HCT116 (cell line): ENCODE data around the gene CSNK1E. TPM values are rescaled to one million over a fixed set of nuclear protein-coding genes. Genes with fewer than 3 reads are reported as not detected.

ENCODE experiments used
- ATAC-seq: fragments of 200-7000 bp; cut with Tn5 transposase; 2 replicates; pipeline ENCODE4 v1.9.1; 2020; ENCODE audit warnings: mild to moderate bottlenecking, moderate library complexity
- BruUV-seq: library from RNA; stranded (reverse); fragments of 400-500 nt; replicated peaks from 2 replicates; lab custom pipeline; 2021; lab: Mats Ljungman, UMichigan
- CTCF ChIA-PET: fragments of 300-600 bp; sonication (Branson Sonifier 250); formaldehyde crosslinking; loops from one replicate; lab custom pipeline; 2021; ENCODE audit warnings: antibody characterized with exemption; lab: Charles Lee
- POLR2A ChIA-PET: fragments of 300-600, 350-600 bp; sonication (Branson Sonifier 250); formaldehyde crosslinking; loops from one replicate; lab custom pipeline; 2021; ENCODE audit warnings: antibody characterized with exemption; lab: Charles Lee
- RAD21 ChIA-PET, 2 experiments: fragments of 300-600 bp; sonication (Branson Sonifier 250); formaldehyde crosslinking; loops; one replicate each; lab custom pipeline; 2023; ENCODE audit warnings: low total read pairs in 2 of 2; ENCODE audit not compliant: uncharacterized antibody in 2 of 2, unreplicated experiment in 2 of 2, low non-redundant PET in 1 of 2; lab: Charles Lee
- DNase-seq: peaks from one replicate; pipeline ENCODE4 v3.0.0-alpha.2; 2010; ENCODE audit warnings: low read depth, low spot score
- H2AFZ ChIP-seq: fragments of 200-600 bp; shearing (Covaris generic), sonication (generic); 2 replicates; pipeline ENCODE4 v1.6.1; 2017; ENCODE audit warnings: low read depth, mixed run types, mixed read lengths, antibody characterized with exemption, low read length; ENCODE audit not compliant: poor library complexity, severe bottlenecking
- H3K27ac ChIP-seq: 2 replicates; pipeline ENCODE4 v1.5.1; 2012; ENCODE audit warnings: low read depth, low read length
- H3K27me3 ChIP-seq: fragments of 200-600 bp; sonication (generic); 2 replicates; pipeline ENCODE4 v1.6.1; 2016; ENCODE audit warnings: mixed run types, low read length, mixed read lengths; ENCODE audit not compliant: insufficient read depth
- H3K36me3 ChIP-seq, 2 experiments: fragments of 200-500 bp in 1 of 2; fragments of 200-600 bp in 1 of 2; sonication (Bioruptor generic) in 1 of 2; sonication (generic) in 1 of 2; 2 replicates each; pipeline versions ENCODE4 v1.5.1 to v1.6.1; 2014 to 2016; ENCODE audit warnings: low read length in 2 of 2, inconsistent platforms in 1 of 2, mixed read lengths in 1 of 2, mixed run types in 1 of 2; ENCODE audit not compliant: insufficient read depth in 2 of 2, control insufficient read depth in 1 of 2
- H3K4me1 ChIP-seq, 2 experiments: fragments of 200-600 bp in 1 of 2; sonication (generic) in 1 of 2; 2 replicates each; pipeline versions ENCODE4 v1.5.1 to v1.6.1; 2012 to 2017; ENCODE audit warnings: low read length in 2 of 2, inconsistent platforms in 1 of 2, mild to moderate bottlenecking in 1 of 2, mixed read lengths in 1 of 2, mixed run types in 1 of 2, moderate library complexity in 1 of 2; ENCODE audit not compliant: insufficient read depth in 2 of 2, control insufficient read depth in 1 of 2
- H3K4me2 ChIP-seq: fragments of 200-600 bp; sonication (generic); 2 replicates; pipeline ENCODE4 v1.6.1; 2017; ENCODE audit warnings: mixed run types, low read length, mixed read lengths
- H3K4me3 ChIP-seq, 2 experiments: fragments of 200-600 bp in 1 of 2; sonication (generic) in 1 of 2; replicated peaks in 1 of 2; 2 replicates each; pipeline ENCODE4 v1.5.1; 2011 to 2016; ENCODE audit warnings: low read length in 2 of 2, control low read depth in 1 of 2, low read depth in 1 of 2, mild to moderate bottlenecking in 1 of 2, mixed read lengths in 1 of 2, mixed run types in 1 of 2
- H3K79me2 ChIP-seq: fragments of 200-600 bp; sonication (generic); 2 replicates; pipeline ENCODE4 v1.6.1; 2017; ENCODE audit warnings: mild to moderate bottlenecking, mixed run types, low read length, moderate library complexity, mixed read lengths; ENCODE audit not compliant: insufficient read depth
- H3K9ac ChIP-seq: fragments of 200-600 bp; sonication (generic); 2 replicates; pipeline ENCODE4 v1.6.1; 2016; ENCODE audit warnings: low read length, mixed read lengths
- H3K9me2 ChIP-seq: fragments of 200-600 bp; sonication (generic), shearing (Covaris generic); 2 replicates; pipeline ENCODE4 v1.6.1; 2017; ENCODE audit warnings: mixed run types, mild to moderate bottlenecking, moderate library complexity; ENCODE audit not compliant: insufficient read depth
- H3K9me3 ChIP-seq, 2 experiments: fragments of 200-500 bp in 1 of 2; fragments of 200-600 bp in 1 of 2; sonication (Bioruptor generic) in 1 of 2; sonication (generic) in 1 of 2; 2 replicates each; pipeline ENCODE4 v1.6.1; 2014 to 2017; ENCODE audit warnings: low read length in 2 of 2, mixed read lengths in 2 of 2, inconsistent platforms in 1 of 2, low read depth in 1 of 2, mild to moderate bottlenecking in 1 of 2, mixed run types in 1 of 2, moderate library complexity in 1 of 2; ENCODE audit not compliant: control insufficient read depth in 1 of 2, insufficient read depth in 1 of 2
- H4K20me1 ChIP-seq: fragments of 200-600 bp; sonication (generic), shearing (Covaris generic); 2 replicates; pipeline ENCODE4 v1.6.1; 2017; ENCODE audit warnings: mixed run types, mild to moderate bottlenecking, moderate library complexity; ENCODE audit not compliant: insufficient read depth
- CBX3 ChIP-seq: IDR thresholded peaks from 2 replicates; pipeline ENCODE4 v1.6.1; 2012; ENCODE audit warnings: low read depth
- CEBPB ChIP-seq: IDR thresholded peaks from 2 replicates; pipeline ENCODE4 v1.6.1; 2012; ENCODE audit warnings: low read depth
- CTCF ChIP-seq, 3 experiments: fragments of 200-600 bp in 1 of 3; sonication (generic) in 1 of 3; IDR thresholded peaks in 2 of 3; conservative IDR thresholded peaks in 1 of 3; 2 replicates each; pipeline ENCODE4 v1.5.1; 2012 to 2017; ENCODE audit warnings: low read depth in 2 of 3, low read length in 2 of 3, antibody characterized with exemption in 1 of 3, borderline replicate concordance in 1 of 3, control low read depth in 1 of 3, mild to moderate bottlenecking in 1 of 3, mixed read lengths in 1 of 3, mixed run types in 1 of 3, moderate library complexity in 1 of 3; ENCODE audit not compliant: insufficient read depth in 1 of 3
- EGR1 ChIP-seq: IDR thresholded peaks from 2 replicates; pipeline ENCODE4 v1.6.1; 2012; ENCODE audit warnings: low read depth
- EZH2 ChIP-seq: fragments of 200-600 bp; sonication (generic); IDR thresholded peaks from 2 replicates; pipeline ENCODE4 v1.6.1; 2017; ENCODE audit warnings: antibody characterized with exemption, mixed run types
- JUND ChIP-seq: IDR thresholded peaks from 2 replicates; pipeline ENCODE4 v1.6.1; 2012
- MAX ChIP-seq: IDR thresholded peaks from 2 replicates; pipeline ENCODE4 v1.6.1; 2012
- POLR2A ChIP-seq: IDR thresholded peaks from 2 replicates; pipeline ENCODE4 v1.7.0; 2011; ENCODE audit warnings: borderline replicate concordance; ENCODE audit not compliant: insufficient read depth, insufficient read length; ENCODE audit errors: extremely low read depth
- POLR2AphosphoS5 ChIP-seq: IDR thresholded peaks from 2 replicates; pipeline ENCODE4 v1.6.1; 2011; ENCODE audit warnings: mild to moderate bottlenecking, low read depth, low read length, moderate library complexity
- RAD21 ChIP-seq: IDR thresholded peaks from 2 replicates; pipeline ENCODE4 v1.6.1; 2012; ENCODE audit warnings: low read depth, mild to moderate bottlenecking
- REST ChIP-seq: IDR thresholded peaks from 2 replicates; pipeline ENCODE4 v1.6.1; 2012; ENCODE audit warnings: low read depth
- SIN3A ChIP-seq: IDR thresholded peaks from 2 replicates; pipeline ENCODE4 v1.6.1; 2012; ENCODE audit warnings: low read depth
- SP1 ChIP-seq: IDR thresholded peaks from 2 replicates; pipeline ENCODE4 v1.6.1; 2012; ENCODE audit warnings: low read depth
- TCF7L2 ChIP-seq: IDR thresholded peaks from 2 replicates; pipeline ENCODE4 v1.7.0; 2011; ENCODE audit warnings: borderline replicate concordance, inconsistent platforms; ENCODE audit not compliant: insufficient read depth, insufficient read length; ENCODE audit errors: extremely low read depth
- YY1 ChIP-seq: IDR thresholded peaks from 2 replicates; pipeline ENCODE4 v1.6.1; 2011; ENCODE audit warnings: low read length, low read depth, moderate library complexity, mild to moderate bottlenecking; ENCODE audit not compliant: insufficient replicate concordance; ENCODE audit errors: extremely low read depth
- ZBTB33 ChIP-seq: IDR thresholded peaks from 2 replicates; pipeline ENCODE4 v1.6.1; 2011; ENCODE audit warnings: mild to moderate bottlenecking, low read length, moderate library complexity; ENCODE audit not compliant: insufficient replicate concordance; ENCODE audit errors: extremely low read depth
- ZFX ChIP-seq: fragments of 450-650 bp; IDR thresholded peaks from 2 replicates; pipeline ENCODE4 v1.6.1; 2017
- ZNF274 ChIP-seq: fragments of 200-500 bp; sonication (Bioruptor generic); IDR thresholded peaks from 2 replicates; pipeline ENCODE4 v1.6.1; 2014; ENCODE audit warnings: mild to moderate bottlenecking, low read depth, low read length, inconsistent platforms
- intact Hi-C: fragments of 100-400 bp; cut with micrococcal nuclease; formaldehyde crosslinking; loops from 2 replicates; pipeline ENCODE4 v1.10.0; 2022
- total RNA-seq: library from RNA; stranded (reverse); gene quantifications from one replicate; pipeline ENCODE4 v1.2.1, GENCODE V29; 2021; ENCODE audit not compliant: unreplicated experiment

CSNK1E gene
- total RNA-seq, 1 experiment from 2014 or later: 190 TPM

GRCh38 chr22:38299770-38300102 is 17.5 kb downstream of the CSNK1E start:
- ChIA-PET POLR2A (no interaction called here), CTCF (no interaction called here), RAD21 (no interaction called here)
- no peaks in the 10 kb centered on the region for H3K9me2 ChIP-seq
- no TSS peak for BruUV-seq
- peaks cover 10% of the 10 kb centered on the region; the same call in 1 of the 2 replicates for H4K20me1 ChIP-seq
- ATAC-seq (no peak), DNase-seq (no peak)
- peaks cover 82% of the 10 kb centered on the region for H3K79me2 ChIP-seq
- no peak overlapping the region for H3K4me3 ChIP-seq
- H2AFZ ChIP-seq: no peak overlapping the region
- no peak for TF ChIP-seq EGR1
- no peak for TF ChIP-seq POLR2A
- TF ChIP-seq SIN3A: no peak
- TF ChIP-seq ZBTB33: no peak
- TF ChIP-seq CBX3: no peak
- no peak for TF ChIP-seq TCF7L2
- no peak for TF ChIP-seq EZH2
- TF ChIP-seq POLR2AphosphoS5: no peak
- TF ChIP-seq SP1: no peak
- TF ChIP-seq RAD21: no peak
- no peak for TF ChIP-seq REST
- TF ChIP-seq MAX: no peak
- no peak for TF ChIP-seq CEBPB
- TF ChIP-seq JUND: no peak
- TF ChIP-seq CTCF (IDR thresholded peaks at IDR 0.05 in 2 of 3, conservative IDR thresholded peaks at IDR 0.05 in 1 of 3; ENCODE audit: borderline replicate concordance in 1 of 3, insufficient read depth in 1 of 3, low read depth in 2 of 3, low read length in 2 of 3): no peak
- TF ChIP-seq ZNF274: no peak
- TF ChIP-seq YY1: no peak
- no peak for TF ChIP-seq ZFX
- no peak overlapping the region for H3K4me2 ChIP-seq
- H3K9me3 ChIP-seq: no peaks in the 10 kb centered on the region
- no peak overlapping the region for H3K9ac ChIP-seq
- H3K36me3 ChIP-seq: peaks cover 63 to 89% of the 10 kb centered on the region in 2 experiments
- H3K4me1 ChIP-seq: peaks cover 0 to 11% of the 10 kb centered on the region in 2 experiments; a peak in 1 of 4 replicates
- H3K27me3 ChIP-seq: no peaks in the 10 kb centered on the region
- 0 out of 2 replicates have a peak overlapping the region, but pooled peaks have one; percentile 29 for H3K27ac ChIP-seq
- intact Hi-C loops: no loop called here
